Endothelial cell of umbilical vein (primary cell): Measurements from ENCODE around the gene NME4. TPM values are rescaled to one million over a fixed set of nuclear protein-coding genes. Genes with fewer than 3 reads are reported as not detected.

ENCODE experiments used
- BruUV-seq: library from RNA; stranded (reverse); fragments of 400-500 nt; replicated peaks from 2 replicates; lab custom pipeline; 2021; lab: Mats Ljungman, UMichigan
- CTCF ChIA-PET: fragments of 300-600, 350-600 bp; sonication (Branson Sonifier 250); formaldehyde crosslinking; loops from one replicate; lab custom pipeline; 2021; ENCODE audit warnings: antibody characterized with exemption, inconsistent platforms; lab: Charles Lee
- POLR2A ChIA-PET: fragments of 300-600, 350-600 bp; sonication (Branson Sonifier 250); formaldehyde crosslinking; loops from one replicate; lab custom pipeline; 2021; ENCODE audit warnings: antibody characterized with exemption, inconsistent platforms; lab: Charles Lee
- DNase-seq: peaks from one replicate; pipeline ENCODE4 v3.0.0-alpha.2; 2011; ENCODE audit warnings: low read depth, low spot score
- FAIRE-seq: peaks from 2 replicates; lab custom pipeline; 2011; peaks lifted over from hg19 to GRCh38; lab: Jason Lieb, UNC
- H2AFZ ChIP-seq: 2 replicates; pipeline ENCODE4 v1.6.0; 2012; ENCODE audit warnings: low read depth, low read length, control low read depth, inconsistent platforms
- H3K27ac ChIP-seq: 2 replicates; pipeline ENCODE4 v1.5.1; 2011; ENCODE audit warnings: low read depth, mild to moderate bottlenecking, control low read depth, low read length, moderate library complexity; ENCODE audit not compliant: insufficient read depth
- H3K27me3 ChIP-seq, 2 experiments: 2 replicates each; pipeline versions ENCODE4 v1.6.0 to v1.6.1; 2011; ENCODE audit warnings: low read length in 2 of 2, mixed read lengths in 1 of 2; ENCODE audit not compliant: control insufficient read depth in 2 of 2, insufficient read depth in 2 of 2
- H3K36me3 ChIP-seq, 2 experiments: 2 replicates in 1 of 2; 3 replicates in 1 of 2; pipeline ENCODE4 v1.5.1; 2011; ENCODE audit warnings: low read length in 2 of 2, mild to moderate bottlenecking in 1 of 2, moderate library complexity in 1 of 2; ENCODE audit not compliant: control insufficient read depth in 2 of 2, insufficient read depth in 2 of 2; ENCODE audit errors: extremely low read depth in 1 of 2
- H3K4me1 ChIP-seq: 3 replicates; pipeline ENCODE4 v1.5.1; 2011; ENCODE audit warnings: mild to moderate bottlenecking, low read length; ENCODE audit not compliant: control insufficient read depth, insufficient read depth; ENCODE audit errors: extremely low read depth
- H3K4me2 ChIP-seq: 2 replicates; pipeline ENCODE4 v1.6.1; 2011; ENCODE audit warnings: low read length, control low read depth, mixed read lengths; ENCODE audit not compliant: insufficient read depth
- H3K4me3 ChIP-seq, 3 experiments: fragments of 200-600 bp in 1 of 3; sonication (generic), shearing (Covaris generic) in 1 of 3; replicated peaks in 1 of 3; 2 replicates each; pipeline ENCODE4 v1.5.1; 2011 to 2016; ENCODE audit warnings: control low read depth in 3 of 3, low read length in 3 of 3, mild to moderate bottlenecking in 2 of 3, inconsistent platforms in 1 of 3, low read depth in 1 of 3, moderate library complexity in 1 of 3; ENCODE audit not compliant: insufficient read depth in 1 of 3
- H3K79me2 ChIP-seq: 2 replicates; pipeline ENCODE4 v1.6.0; 2012; ENCODE audit warnings: low read length, inconsistent platforms; ENCODE audit not compliant: control insufficient read depth, insufficient read depth
- H3K9ac ChIP-seq: replicated peaks from 2 replicates; pipeline ENCODE3; 2011; ENCODE audit warnings: low read length, control low read depth; ENCODE audit not compliant: insufficient read depth; ENCODE audit errors: extremely low read depth
- H3K9me1 ChIP-seq: replicated peaks from 3 replicates; pipeline ENCODE4 v1.6.0; 2011; ENCODE audit warnings: mild to moderate bottlenecking, low read length; ENCODE audit not compliant: control insufficient read depth, insufficient read depth; ENCODE audit errors: extremely low read depth
- H3K9me3 ChIP-seq: replicated peaks from 2 replicates; pipeline ENCODE4 v1.5.1; 2012; ENCODE audit warnings: low read length, inconsistent platforms; ENCODE audit not compliant: control insufficient read depth, insufficient read depth
- H4K20me1 ChIP-seq: replicated peaks from 2 replicates; pipeline ENCODE3; 2011; ENCODE audit warnings: mild to moderate bottlenecking, low read length; ENCODE audit not compliant: control insufficient read depth, insufficient read depth; ENCODE audit errors: extremely low read depth
- CTCF ChIP-seq, 2 donors: IDR thresholded peaks; 1 replicate in 1 of 2; 2 replicates in 1 of 2; pipeline ENCODE4 v1.5.1; 2011; ENCODE audit warnings: low read length in 2 of 2, mild to moderate bottlenecking in 2 of 2, moderate library complexity in 2 of 2, control low read depth in 1 of 2, inconsistent platforms in 1 of 2, low read depth in 1 of 2; ENCODE audit not compliant: insufficient read depth in 1 of 2; ENCODE audit errors: extremely low read depth in 1 of 2
- JUN ChIP-seq: IDR thresholded peaks from 2 replicates; pipeline ENCODE4 v1.6.1; 2011; ENCODE audit warnings: borderline replicate concordance, low read depth; ENCODE audit not compliant: insufficient read length, insufficient read depth
- MAX ChIP-seq: IDR thresholded peaks from 2 replicates; pipeline ENCODE4 v1.6.1; 2011; ENCODE audit not compliant: insufficient read depth, insufficient read length
- MYC ChIP-seq: IDR thresholded peaks from one replicate; pipeline ENCODE4 v1.6.1; 2011; ENCODE audit warnings: mild to moderate bottlenecking, low read depth, low read length
- POLR2AphosphoS5 ChIP-seq: IDR thresholded peaks from 2 replicates; pipeline ENCODE4 v1.6.1; 2012; ENCODE audit warnings: low read depth, mild to moderate bottlenecking, control low read depth, low read length, moderate library complexity; ENCODE audit not compliant: insufficient read depth
- dilution Hi-C: fragments of 300-500 bp; cut with MboI; formaldehyde crosslinking; loops from one replicate; pipeline ENCODE4 v1.15.0; 2019; ENCODE audit warnings: low sequenced_read_pairs; ENCODE audit not compliant: extremely low pct_ligation_motif_present
- intact Hi-C: fragments of 100-400 bp; cut with micrococcal nuclease; formaldehyde crosslinking; loops from one replicate; pipeline ENCODE4 v1.10.0; 2022
- polyA plus RNA-seq, 4 experiments: library from polyadenylated mRNA; depleted of rRNA in 3 of 4; stranded (reverse) in 3 of 4; unstranded in 1 of 4; fragments of >200 nt; gene quantifications; 2 replicates each; pipeline versions ENCODE4 v1.2.1 to v1.2.3, GENCODE V29; 2011 to 2012; ENCODE audit warnings: missing spikeins in 1 of 4
- total RNA-seq: library from RNA; stranded (reverse); gene quantifications from 2 replicates; pipeline ENCODE4 v1.2.3, GENCODE V29; 2021

The NME4 gene
- total and polyA plus RNA-seq, 2 donors (not counting 3 experiments of a cell fraction or from before 2014, with no cell fraction given) = 170 to 264 TPM

GRCh38 chr16:354971-355461 lies 42.0 kb upstream of the NME4 start:
- H3K4me1 ChIP-seq = peaks cover 6% of the 10 kb centered on the region
- FAIRE-seq (no peak), DNase-seq (no peak)
- H3K9me1 ChIP-seq = no peaks in the 10 kb centered on the region
- H3K27ac ChIP-seq = no peak overlapping the region
- H3K9ac ChIP-seq = no peak overlapping the region
- no peak for TF ChIP-seq MYC
- TF ChIP-seq JUN = no peak
- TF ChIP-seq MAX = no peak
- TF ChIP-seq CTCF (IDR thresholded peaks at IDR 0.05; ENCODE audit: extremely low read depth in 1 of 2, insufficient read depth in 1 of 2, low read depth in 1 of 2, low read length in 2 of 2) = no peak
- TF ChIP-seq POLR2AphosphoS5 = no peak
- no peaks in the 10 kb centered on the region for H3K27me3 ChIP-seq
- CTCF ChIA-PET = interaction anchor here (1.1 to 1.8 kb wide), 2 partner anchors 8 to 248 kb away, joined by 3 to 7 read pairs; no protein-coding TSS in a partner anchor
- H3K36me3 ChIP-seq = peaks cover 0 to 3% of the 10 kb centered on the region in 2 experiments
- POLR2A ChIA-PET = no interaction called here
- H2AFZ ChIP-seq = no peak overlapping the region
- H3K9me3 ChIP-seq = no peaks in the 10 kb centered on the region
- H3K4me3 ChIP-seq = no peak overlapping the region
- dilution Hi-C loops (no loop called here), intact Hi-C loops (loop anchor here (5.0 kb wide), 1 partner anchor 173 kb away; the partner anchor contains the start of gene HBQ1)
- no peak overlapping the region for H3K4me2 ChIP-seq
- no peaks in the 10 kb centered on the region for H4K20me1 ChIP-seq
- H3K79me2 ChIP-seq = peaks cover 15% of the 10 kb centered on the region
- no TSS peak for BruUV-seq
